ENCODE measurements around the gene ST3GAL3. TPM values are rescaled to one million over a fixed set of nuclear protein-coding genes. Genes with fewer than 3 reads are reported as not detected.

The ST3GAL3 gene
- polyA plus RNA-seq, 2 of the 4 experiments (the other 2 are of a cell fraction) = 2.5 to 4.0 TPM

- DNase-seq (ENCODE audit: low read depth in 1 of 2, low spot score in 1 of 2) (no peak), FAIRE-seq (no peak), ATAC-seq (no peak)
- Histone ChIP-seq H3K27ac (no peak overlapping the region), H3K9me3 (no peaks in the 10 kb centered on the region), H3K4me2 (no peak overlapping the region), H3K4me1 (peaks cover 8% of the 10 kb centered on the region; the same call in 1 of the 3 replicates), H3K4me3 (no peak overlapping the region)
- ChIA-PET POLR2A (no interaction called here), CTCF (interaction anchor here (1.0 to 2.1 kb wide), 4 partner anchors 9 to 205 kb away, joined by 3 to 7 read pairs (median 4); no protein-coding TSS in a partner anchor)
- TF ChIP-seq REST (IDR thresholded peaks at IDR 0.05) (peak; percentile 90), HMGXB4 (CRISPR knock-in tag; IDR thresholded peaks at IDR 0.05; ENCODE audit: borderline replicate concordance) (no peak), EHMT2 (IDR thresholded peaks at IDR 0.05; ENCODE audit: low read depth) (peak; percentile 74; the same call in 1 of the 2 replicates)
- 84% methylated on average over 6 of the region's 6 CpGs for WGBS (ENCODE audit: missing lambda C conversion rate)
Measured at GRCh38 chr1:43968348-43968948, 261.1 kb downstream of the ST3GAL3 start.

GRCh38 chr1:43969416-43969745 lies 262.0 kb downstream of the ST3GAL3 start:
- H3K27ac ChIP-seq = no peak overlapping the region
- no peak for ATAC-seq
- no peak overlapping the region for H3K4me3 ChIP-seq
- TF ChIP-seq HOXB13 (CRISPR knock-in tag; IDR thresholded peaks at IDR 0.05; ENCODE audit: low read depth) (no peak), E2F6 (IDR thresholded peaks at IDR 0.05; ENCODE audit: borderline replicate concordance, low read depth) (no peak), FOXS1 (CRISPR knock-in tag; IDR thresholded peaks at IDR 0.05) (no peak), TP53 (CRISPR knock-in tag; IDR thresholded peaks at IDR 0.05) (no peak), NFE2L2 (conservative IDR thresholded peaks at IDR 0.05; ENCODE audit: low read length) (no peak), POLR2A (IDR thresholded peaks at IDR 0.05; ENCODE audit: low read length) (no peak), PBX3 (IDR thresholded peaks at IDR 0.05) (no peak), JUNB (IDR thresholded peaks at IDR 0.05) (no peak), MAFK (IDR thresholded peaks at IDR 0.05; ENCODE audit: partially characterized antibody) (no peak), CBX2 (IDR thresholded peaks at IDR 0.05; ENCODE audit: borderline replicate concordance, low read depth) (no peak), CHD2 (IDR thresholded peaks at IDR 0.05; ENCODE audit: low read length, partially characterized antibody) (no peak), ESRRA (IDR thresholded peaks at IDR 0.05; ENCODE audit: borderline replicate concordance, low read length) (no peak), RCOR1 (IDR thresholded peaks at IDR 0.05; ENCODE audit: low read depth, low read length) (no peak), REST (IDR thresholded peaks at IDR 0.05) (no peak), ZFP36 (IDR thresholded peaks at IDR 0.05; ENCODE audit: borderline replicate concordance, partially characterized antibody) (no peak), FOSL2 (IDR thresholded peaks at IDR 0.05) (no peak), FOSL2 (CRISPR knock-in tag; IDR thresholded peaks at IDR 0.05) (no peak)
- H3K4me1 ChIP-seq = peaks cover 11% of the 10 kb centered on the region; the same call in 1 of the 3 replicates
- ChIA-PET CTCF (interaction anchor here (0.9 to 1.7 kb wide), 4 partner anchors 9 to 206 kb away, joined by 3 to 5 read pairs (median 3); no protein-coding TSS in a partner anchor), POLR2A (no interaction called here)
- FAIRE-seq = no peak
- 62% methylated on average over 7 of the region's 7 CpGs for WGBS (ENCODE audit: missing lambda C conversion rate)
- peak overlapping the region; percentile 43; the same call in 2 of the 3 replicates for H3K4me2 ChIP-seq
- H3K9me3 ChIP-seq = no peaks in the 10 kb centered on the region
- DNase-seq (ENCODE audit: low read depth in 1 of 2, low spot score in 1 of 2) = no peak
